Measurements from ENCODE around the gene PPP1R1C.

DNA sequence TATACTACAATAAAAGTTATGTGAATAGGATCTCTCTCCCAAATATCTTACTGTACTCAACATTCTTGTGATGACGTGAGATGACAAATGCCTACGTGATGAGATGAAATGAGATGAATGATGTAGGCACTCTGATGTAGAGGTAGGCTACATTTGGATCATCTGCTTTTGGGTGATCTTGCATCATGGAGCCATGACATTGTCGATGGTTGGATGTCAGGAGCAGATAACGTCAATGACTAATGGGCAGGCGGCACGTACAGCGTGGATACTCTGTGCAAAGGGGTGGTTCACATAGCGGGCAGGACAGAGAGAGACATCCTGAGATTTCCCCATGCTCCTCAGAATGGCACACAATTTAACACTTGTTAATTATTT, 40.8 kb upstream of the PPP1R1C start:
- TF ChIP-seq CTCF (IDR thresholded peaks at IDR 0.05): no peak
- TF ChIP-seq POLR2A (IDR thresholded peaks at IDR 0.05): no peak

All from testis (tissue), 2 donors.